Endothelial cell (in vitro differentiated cells): ENCODE data around the gene IQCN. TPM values are rescaled to one million over a fixed set of nuclear protein-coding genes. Genes with fewer than 3 reads are reported as not detected.

Source experiments
- DNase-seq: peaks from one replicate; pipeline ENCODE4 v3.0.0; 2021; ENCODE audit warnings: low spot score
- H3K27ac Mint-ChIP-seq: one replicate; pipeline ENCODE4 v1.8.0; 2021; ENCODE audit warnings: mixed read lengths, inconsistent platforms; ENCODE audit not compliant: unreplicated experiment
- H3K27me3 Mint-ChIP-seq: one replicate; pipeline ENCODE4 v1.8.0; 2021; ENCODE audit warnings: mild to moderate bottlenecking, moderate library complexity, mixed read lengths, inconsistent platforms; ENCODE audit not compliant: unreplicated experiment
- H3K36me3 Mint-ChIP-seq: one replicate; pipeline ENCODE4 v1.8.0; 2021; ENCODE audit warnings: mild to moderate bottlenecking, low read depth, mixed read lengths, inconsistent platforms; ENCODE audit not compliant: unreplicated experiment
- H3K4me1 Mint-ChIP-seq: one replicate; pipeline ENCODE4 v1.8.0; 2021; ENCODE audit warnings: mild to moderate bottlenecking, mixed read lengths, inconsistent platforms; ENCODE audit not compliant: unreplicated experiment
- H3K4me3 Mint-ChIP-seq: one replicate; pipeline ENCODE4 v1.8.0; 2021; ENCODE audit warnings: mild to moderate bottlenecking, mixed read lengths, inconsistent platforms; ENCODE audit not compliant: unreplicated experiment
- H3K9me3 Mint-ChIP-seq: one replicate; pipeline ENCODE4 v1.8.0; 2021; ENCODE audit warnings: mixed read lengths, inconsistent platforms; ENCODE audit not compliant: unreplicated experiment
- CTCF ChIP-seq: fragments of 200-600 bp; sonication (generic); IDR thresholded peaks from one replicate; pipeline ENCODE4 v1.5.0; 2021; ENCODE audit warnings: antibody characterized with exemption; ENCODE audit not compliant: unreplicated experiment
- total RNA-seq: library from RNA; stranded (reverse); fragmentation: NEBNext Ultra II Directional; extraction: Animal tissue kit (Norgen Biotek cat#: 25700); gene quantifications from one replicate; pipeline ENCODE4 v1.2.1, GENCODE V29; 2021; ENCODE audit not compliant: unreplicated experiment

IQCN gene
- total RNA-seq, 1 donor from 2014 or later: 1.2 TPM

GRCh38 chr19:18298601-18299000 lies 24.3 kb upstream of the IQCN start:
- no peak for DNase-seq
- Mint-ChIP-seq H3K4me1 (peaks cover 8% of the 10 kb centered on the region), H3K27ac (no peak overlapping the region), H3K27me3 (peaks cover 9% of the 10 kb centered on the region), H3K4me3 (no peak overlapping the region), H3K36me3 (no peaks in the 10 kb centered on the region), H3K9me3 (no peaks in the 10 kb centered on the region)
- no peak for TF ChIP-seq CTCF

GRCh38 chr19:18297308-18297707 lies 23.1 kb upstream of the IQCN start:
- Mint-ChIP-seq H3K4me3 (no peak overlapping the region), H3K9me3 (no peaks in the 10 kb centered on the region), H3K36me3 (no peaks in the 10 kb centered on the region), H3K4me1 (peaks cover 10% of the 10 kb centered on the region), H3K27me3 (peaks cover 10% of the 10 kb centered on the region), H3K27ac (no peak overlapping the region)
- no peak for TF ChIP-seq CTCF
- DNase-seq: no peak

- DNase-seq: no peak
- Mint-ChIP-seq H3K4me3 (peak overlapping the region; percentile 34), H3K27ac (no peak overlapping the region), H3K9me3 (no peaks in the 10 kb centered on the region), H3K36me3 (peaks cover 3% of the 10 kb centered on the region), H3K4me1 (peaks cover 12% of the 10 kb centered on the region), H3K27me3 (peaks cover 14% of the 10 kb centered on the region)
- TF ChIP-seq CTCF: no peak
Measured at GRCh38 chr19:18295034-18295451, 20.8 kb upstream of the IQCN start.

- H3K27me3 Mint-ChIP-seq: peaks cover 14% of the 10 kb centered on the region
- TF ChIP-seq CTCF: no peak
- H3K9me3 Mint-ChIP-seq: no peaks in the 10 kb centered on the region
- H3K36me3 Mint-ChIP-seq: peaks cover 3% of the 10 kb centered on the region
- peaks cover 12% of the 10 kb centered on the region for H3K4me1 Mint-ChIP-seq
- DNase-seq: no peak
- no peak overlapping the region for H3K27ac Mint-ChIP-seq
- H3K4me3 Mint-ChIP-seq: no peak overlapping the region
Measured at GRCh38 chr19:18294467-18294864, 20.2 kb upstream of the IQCN start.

GRCh38 chr19:18293642-18294466 lies 19.6 kb upstream of the IQCN start:
- H3K9me3 Mint-ChIP-seq: no peaks in the 10 kb centered on the region
- peaks cover 12% of the 10 kb centered on the region for H3K4me1 Mint-ChIP-seq
- H3K27ac Mint-ChIP-seq: no peak overlapping the region
- H3K27me3 Mint-ChIP-seq: peaks cover 10% of the 10 kb centered on the region
- no peak for DNase-seq
- TF ChIP-seq CTCF: no peak
- peaks cover 3% of the 10 kb centered on the region for H3K36me3 Mint-ChIP-seq
- peak overlapping the region; percentile 83 for H3K4me3 Mint-ChIP-seq
